OCI-LY3 (cell line): ENCODE measurements around the gene APOBEC3A.

ENCODE experiments used
- EZH2phosphoT487 ChIP-seq: fragments of 200-600 bp; shearing (Covaris generic); IDR thresholded peaks from 2 replicates; pipeline ENCODE4 v1.6.1; 2018; ENCODE audit warnings: antibody characterized with exemption, mixed run types, low read depth
- TF ChIP-seq, protein P1 (sequence below): fragments of 200-600, 300-600 bp; sonication (generic); IDR thresholded peaks from 2 replicates; pipeline ENCODE4 v1.5.1; 2014; ENCODE audit warnings: antibody characterized with exemption, low read length, low read depth

DNA sequence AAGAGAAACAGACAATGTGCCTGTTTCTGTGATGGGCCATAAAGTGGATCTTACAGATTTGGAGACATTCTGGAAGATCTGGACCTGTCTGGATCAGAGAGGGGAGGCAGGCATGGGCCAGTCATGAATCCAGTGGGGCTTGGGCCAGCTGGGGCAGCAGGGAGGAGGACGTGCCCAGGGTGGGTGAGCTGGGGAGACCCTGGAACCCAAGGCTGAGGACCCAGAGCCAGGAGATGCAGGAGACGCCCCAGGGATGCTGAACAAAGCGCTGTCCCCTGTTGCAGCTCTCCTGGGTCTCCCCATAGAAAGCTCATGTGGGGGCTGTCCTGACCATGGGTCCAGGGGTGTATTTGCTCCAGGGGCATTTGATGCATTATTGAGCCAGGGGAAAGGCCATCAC lies 1.5 kb upstream of the APOBEC3A start:
- TF ChIP-seq, protein P1, sequence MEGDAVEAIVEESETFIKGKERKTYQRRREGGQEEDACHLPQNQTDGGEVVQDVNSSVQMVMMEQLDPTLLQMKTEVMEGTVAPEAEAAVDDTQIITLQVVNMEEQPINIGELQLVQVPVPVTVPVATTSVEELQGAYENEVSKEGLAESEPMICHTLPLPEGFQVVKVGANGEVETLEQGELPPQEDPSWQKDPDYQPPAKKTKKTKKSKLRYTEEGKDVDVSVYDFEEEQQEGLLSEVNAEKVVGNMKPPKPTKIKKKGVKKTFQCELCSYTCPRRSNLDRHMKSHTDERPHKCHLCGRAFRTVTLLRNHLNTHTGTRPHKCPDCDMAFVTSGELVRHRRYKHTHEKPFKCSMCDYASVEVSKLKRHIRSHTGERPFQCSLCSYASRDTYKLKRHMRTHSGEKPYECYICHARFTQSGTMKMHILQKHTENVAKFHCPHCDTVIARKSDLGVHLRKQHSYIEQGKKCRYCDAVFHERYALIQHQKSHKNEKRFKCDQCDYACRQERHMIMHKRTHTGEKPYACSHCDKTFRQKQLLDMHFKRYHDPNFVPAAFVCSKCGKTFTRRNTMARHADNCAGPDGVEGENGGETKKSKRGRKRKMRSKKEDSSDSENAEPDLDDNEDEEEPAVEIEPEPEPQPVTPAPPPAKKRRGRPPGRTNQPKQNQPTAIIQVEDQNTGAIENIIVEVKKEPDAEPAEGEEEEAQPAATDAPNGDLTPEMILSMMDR: no peak
- TF ChIP-seq EZH2phosphoT487: no peak
